NCI-H446 (cell line): ENCODE data around the gene PTHLH.

Experiments used
- DNase-seq, 2 experiments: peaks; one replicate each; lab custom pipeline; 2025; lab: John Stamatoyannopoulos, UW

The PTHLH gene

DNA sequence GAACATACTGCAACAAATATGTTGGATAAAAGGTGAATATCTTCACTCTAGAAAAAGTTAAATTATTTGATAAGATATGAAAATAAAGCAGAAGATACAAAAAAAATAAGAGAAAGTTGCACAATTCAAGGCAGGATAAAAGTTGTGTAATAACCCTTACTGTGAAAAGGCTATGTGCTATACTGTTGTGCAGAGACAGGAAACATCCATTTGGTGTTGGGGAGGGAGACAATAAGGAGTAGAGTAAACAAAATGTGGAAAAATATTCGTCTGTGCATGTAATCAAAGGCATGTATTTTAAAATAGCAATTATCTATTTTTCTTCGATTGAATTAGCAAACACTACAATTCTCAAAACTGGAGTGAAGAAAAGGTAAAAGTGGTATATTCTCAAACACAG lies 34.8 kb downstream of the PTHLH start:
- no peak for DNase-seq

DNA sequence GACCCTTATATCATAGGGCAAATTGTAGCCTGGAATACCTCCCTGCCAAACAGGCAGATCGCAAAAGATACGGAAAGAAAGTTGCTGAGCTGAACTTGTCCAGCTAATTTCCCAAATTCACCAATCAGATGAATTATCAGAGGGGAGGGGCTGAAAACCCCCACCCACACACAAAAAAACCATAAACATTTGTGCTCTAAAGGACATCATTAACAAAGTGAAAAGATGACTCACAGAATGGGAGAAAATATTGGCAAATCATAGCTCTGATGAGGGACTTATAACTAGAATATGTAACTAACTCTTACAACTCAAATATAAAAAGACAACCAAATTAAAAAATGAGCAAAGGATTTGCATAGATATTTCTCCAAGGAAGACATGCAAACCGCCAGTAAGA lies 36.3 kb downstream of the PTHLH start:
- no peak for DNase-seq

DNA sequence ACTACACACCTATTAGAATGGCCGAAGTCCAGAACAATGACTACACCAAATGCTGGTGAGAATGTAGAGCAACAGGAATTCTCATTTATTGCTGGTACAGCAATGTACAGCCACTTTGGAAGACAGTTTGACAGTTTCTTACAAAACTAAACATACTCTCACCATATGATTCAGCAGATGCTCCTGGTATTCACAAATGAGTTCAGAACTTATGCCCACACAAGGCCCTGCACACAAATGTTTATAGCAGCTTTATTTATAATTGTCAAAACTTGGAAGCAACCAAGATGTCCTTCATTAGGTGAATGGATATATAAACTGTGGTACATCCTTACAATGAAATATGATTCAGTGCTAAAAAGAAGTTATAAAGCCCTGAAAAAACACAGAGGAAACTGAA lies 38.3 kb downstream of the PTHLH start:
- DNase-seq: no peak

DNA sequence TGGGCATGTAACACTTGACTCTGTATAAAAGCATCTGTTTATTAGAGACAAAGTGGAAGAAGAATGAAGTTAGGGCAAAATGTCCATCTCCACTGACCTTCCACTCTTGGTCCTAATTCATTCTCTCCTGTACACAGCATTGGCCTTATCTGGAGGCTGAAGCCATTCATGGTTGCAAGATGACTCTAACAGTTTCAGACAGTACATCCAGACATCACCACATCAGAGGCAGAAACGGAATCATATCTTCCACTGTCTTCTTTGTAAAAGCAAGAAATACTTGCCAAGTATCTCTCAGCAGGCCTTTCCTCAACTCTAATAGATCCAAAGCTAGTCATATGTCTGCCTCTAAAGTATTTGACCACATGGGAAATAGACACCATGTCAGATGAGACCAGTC lies 41.1 kb downstream of the PTHLH start:
- no peak for DNase-seq

DNA sequence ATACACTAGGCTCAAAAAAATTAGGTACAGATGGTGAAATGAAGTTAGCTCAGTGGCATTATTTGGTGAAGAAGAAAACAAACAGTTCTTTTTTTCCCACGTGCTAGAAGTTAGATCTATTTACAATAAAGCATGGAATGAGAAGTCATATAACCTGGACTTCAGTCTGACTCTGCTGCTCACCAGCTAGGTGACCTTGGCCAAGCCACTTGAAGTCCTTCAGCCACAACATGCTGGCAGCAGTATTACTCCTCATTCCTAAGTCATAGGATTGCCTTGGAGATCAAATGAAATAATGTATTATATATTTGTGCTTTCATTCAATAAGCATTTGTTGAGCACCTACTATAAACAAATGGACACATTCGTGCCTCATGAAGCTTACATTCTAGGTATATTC lies 45.2 kb downstream of the PTHLH start:
- no peak for DNase-seq

DNA sequence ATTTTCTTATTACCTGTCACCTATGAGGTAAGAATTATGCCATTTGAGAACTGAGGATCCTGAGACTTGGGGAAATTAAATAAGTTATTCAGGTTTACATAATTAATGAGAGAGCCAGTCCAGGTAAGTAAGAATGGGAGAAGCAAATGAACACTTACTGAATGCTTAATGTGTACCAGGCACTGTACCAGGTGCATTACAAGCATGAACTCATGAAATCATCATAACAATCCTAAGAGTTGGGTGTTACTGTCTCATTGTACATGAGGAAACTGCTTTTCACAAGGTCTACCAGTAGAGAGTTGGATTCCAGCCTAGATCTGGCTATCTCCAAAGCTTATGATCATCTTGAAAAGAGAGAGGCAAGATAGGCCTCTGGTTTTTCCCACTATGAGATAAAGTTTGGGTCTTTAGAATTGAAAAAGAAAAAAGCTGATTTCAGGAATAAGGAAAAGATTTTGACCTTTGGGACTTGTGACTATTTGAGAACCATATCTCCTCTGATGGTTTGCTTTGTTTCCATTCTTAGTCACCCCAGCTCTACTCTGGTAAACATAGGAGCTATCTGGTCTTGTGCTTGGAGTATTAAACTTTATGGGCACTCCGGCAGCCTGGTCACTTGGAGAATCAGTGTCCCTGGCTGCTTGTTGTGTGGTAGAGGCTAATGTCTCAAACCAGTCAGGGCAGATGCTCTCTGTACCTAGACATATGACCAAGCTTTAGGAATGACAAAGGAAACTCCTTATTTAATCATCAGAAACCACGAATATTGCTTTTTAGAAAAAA lies 48.0 kb downstream of the PTHLH start:
- DNase-seq: no peak

DNA sequence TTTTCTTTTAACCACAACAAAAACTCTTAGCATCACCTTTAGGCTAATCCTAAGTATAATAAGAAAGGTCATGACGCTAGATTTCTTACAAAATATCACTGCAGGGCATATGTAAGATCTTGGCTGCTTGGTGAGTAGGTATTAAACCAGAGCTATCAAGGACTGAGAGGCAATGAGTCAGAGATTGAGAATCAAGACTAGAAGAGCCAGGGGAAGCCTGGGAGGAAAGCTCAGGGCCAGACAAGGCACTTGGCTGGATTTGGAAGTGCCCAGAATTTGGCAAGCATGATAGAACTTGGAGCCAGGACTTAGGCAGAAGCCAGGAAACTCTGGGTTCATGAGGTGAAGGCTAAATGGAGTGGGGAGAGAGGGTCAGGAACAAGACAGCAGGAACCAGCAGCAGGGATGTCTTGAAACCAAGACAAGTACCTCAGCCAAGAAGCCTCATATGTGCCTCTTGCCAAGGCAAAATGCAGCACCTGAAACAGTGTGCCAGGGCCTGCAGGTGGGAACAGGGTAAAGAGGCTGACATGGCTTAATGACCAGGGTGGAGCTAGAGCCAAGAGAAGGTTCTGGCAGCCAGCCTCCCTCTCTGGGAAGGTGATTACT lies 49.9 kb downstream of the PTHLH start:
- peak; percentile 76 to 93 for DNase-seq

DNA sequence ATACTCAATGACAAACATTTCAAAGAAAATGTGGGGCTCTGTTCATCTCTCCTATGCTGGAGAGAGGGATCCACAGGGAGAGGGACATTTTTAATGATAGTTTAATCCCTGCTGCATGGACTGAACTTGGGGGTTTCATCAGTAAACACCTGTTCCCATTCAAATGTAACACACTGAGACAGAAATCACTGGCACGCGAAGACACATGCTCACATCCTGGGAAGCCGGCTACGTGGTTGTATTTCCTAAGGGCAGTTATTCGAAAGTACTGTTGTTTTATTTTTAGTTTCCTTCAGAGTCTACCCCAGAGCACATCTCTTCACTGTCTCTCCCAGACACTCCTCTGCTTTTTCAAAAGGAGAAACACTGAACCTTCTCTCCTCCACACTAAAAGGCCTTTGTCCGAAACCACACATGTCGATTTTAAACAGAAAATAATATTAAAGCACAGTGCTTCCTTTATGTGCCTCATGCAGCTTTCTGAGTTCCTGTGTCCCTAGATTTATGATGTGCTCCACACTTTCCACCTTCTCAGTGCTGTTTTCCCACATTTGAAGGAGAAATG lies 52.8 kb downstream of the PTHLH start:
- DNase-seq: no peak

DNA sequence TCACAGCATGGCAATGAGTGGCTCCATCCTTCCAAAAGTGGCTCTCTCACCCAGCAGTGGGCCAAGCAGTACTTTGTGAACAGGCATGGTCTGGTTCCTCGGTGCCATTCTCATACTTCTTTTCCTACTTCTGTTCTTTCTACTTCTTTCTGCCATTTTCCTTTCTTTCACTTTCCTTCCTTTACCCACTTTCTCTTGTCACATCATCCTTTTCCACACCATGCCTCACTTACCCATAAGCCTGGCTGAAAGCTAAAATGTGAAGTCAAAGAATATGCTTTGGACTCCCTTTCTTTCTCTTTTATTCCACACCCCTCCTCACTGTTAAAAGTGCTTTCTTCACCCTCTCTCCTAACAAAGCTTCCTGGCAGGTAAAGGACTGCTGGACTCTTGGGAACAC lies 57.0 kb downstream of the PTHLH start:
- DNase-seq: no peak

DNA sequence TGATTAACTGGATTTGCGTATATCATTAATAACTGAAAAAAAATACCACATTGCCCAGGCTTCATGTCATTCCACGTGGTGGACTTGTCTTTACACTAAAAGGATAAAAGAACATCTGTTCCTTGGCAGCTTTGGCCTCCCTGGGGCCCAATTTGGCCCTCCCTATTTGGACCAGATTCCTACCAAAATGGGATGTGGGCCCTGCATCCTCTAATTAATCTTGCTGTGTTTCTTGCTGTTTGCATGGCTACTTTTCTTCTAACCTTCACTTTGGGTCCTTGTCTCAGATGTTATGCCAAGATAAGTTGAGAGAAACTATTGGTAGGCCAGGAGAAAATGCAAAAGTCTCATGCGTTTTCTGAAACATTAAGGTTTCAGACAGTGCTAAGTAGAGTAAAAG lies 57.5 kb downstream of the PTHLH start:
- peak; percentile 86 to 94 for DNase-seq

DNA sequence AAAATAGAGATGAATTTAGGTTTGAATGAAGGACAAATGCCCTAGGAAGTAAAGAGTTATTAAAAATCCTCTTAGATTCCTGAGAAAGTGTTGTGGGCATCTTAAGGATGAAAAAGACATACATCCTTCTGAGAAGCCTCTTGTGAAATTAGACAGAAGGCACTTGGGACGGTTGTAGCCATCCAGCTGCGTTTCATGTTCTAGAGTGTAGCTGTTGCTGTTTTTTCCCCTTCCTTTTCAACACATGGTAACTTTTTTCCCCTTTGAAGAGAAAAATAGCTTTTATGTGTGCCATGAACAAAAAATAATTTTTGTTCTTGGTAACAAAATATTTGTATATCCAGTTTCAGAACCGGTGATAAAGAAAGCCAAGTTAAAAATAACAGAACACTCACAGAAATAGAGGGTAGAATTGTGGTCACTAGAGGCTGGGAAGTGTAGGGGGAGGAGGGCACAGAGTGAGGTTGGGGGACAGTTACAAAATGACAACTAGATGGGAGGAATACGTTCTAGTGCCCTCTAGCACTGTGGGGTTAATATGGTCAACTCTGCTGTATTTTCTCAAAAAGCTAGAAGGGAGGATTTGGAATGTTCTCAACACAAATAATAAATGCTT lies 58.4 kb downstream of the PTHLH start:
- no peak for DNase-seq

DNA sequence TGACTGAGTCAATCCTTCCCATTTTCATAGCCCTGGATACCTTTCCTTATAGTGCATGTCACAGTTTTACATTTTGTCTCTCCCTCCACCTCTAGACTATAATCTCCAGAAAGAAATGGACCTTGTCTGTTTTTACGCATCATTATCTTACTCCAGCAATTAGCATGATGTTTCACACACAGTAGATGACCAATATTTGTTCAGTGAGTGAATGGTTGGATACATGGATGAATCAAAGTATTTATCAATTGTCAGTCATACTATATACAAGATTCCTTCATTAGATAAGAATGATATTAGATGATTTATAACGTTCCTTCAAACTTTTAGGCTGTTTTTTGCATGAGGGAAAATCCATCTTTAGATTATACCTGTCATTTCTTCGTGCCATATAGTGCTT lies 61.1 kb downstream of the PTHLH start:
- no peak for DNase-seq
